Endodermal cell (in vitro differentiated cells): ENCODE measurements around the gene SCUBE3. TPM values are rescaled to one million over a fixed set of nuclear protein-coding genes. Genes with fewer than 3 reads are reported as not detected.
A peak's percentile ranks its signal among the peaks of the same experiment; 100 is the strongest.

Experiments
- DNase-seq: peaks from one replicate; pipeline ENCODE4 v3.0.0-alpha.2; 2017
- H3K27ac ChIP-seq: 2 replicates; pipeline ENCODE4 v1.5.1; 2013; ENCODE audit warnings: mild to moderate bottlenecking, low read depth, low read length, moderate library complexity
- H3K27me3 ChIP-seq: 2 replicates; pipeline ENCODE4 v1.6.1; 2013; ENCODE audit warnings: mild to moderate bottlenecking, low read length, moderate library complexity; ENCODE audit not compliant: insufficient read depth, control insufficient read depth, poor library complexity, severe bottlenecking
- H3K36me3 ChIP-seq: 2 replicates; pipeline ENCODE4 v1.7.0; 2013; ENCODE audit warnings: mild to moderate bottlenecking, low read length, moderate library complexity; ENCODE audit not compliant: control insufficient read depth, insufficient read depth
- H3K4me1 ChIP-seq: one replicate; pipeline ENCODE4 v1.7.0; 2013; ENCODE audit warnings: low read length; ENCODE audit not compliant: control insufficient read depth, insufficient read depth
- H3K4me3 ChIP-seq: 2 replicates; pipeline ENCODE4 v1.5.1; 2013; ENCODE audit warnings: mild to moderate bottlenecking, low read length, moderate library complexity
- H3K9ac ChIP-seq: 2 replicates; pipeline ENCODE4 v1.6.1; 2013; ENCODE audit warnings: mild to moderate bottlenecking, low read length, moderate library complexity; ENCODE audit not compliant: poor library complexity, severe bottlenecking; ENCODE audit errors: extremely low read depth
- H3K9me3 ChIP-seq: 2 replicates; pipeline ENCODE4 v1.6.1; 2013; ENCODE audit warnings: mild to moderate bottlenecking, low read length, moderate library complexity; ENCODE audit not compliant: control insufficient read depth
- H3K27ac Mint-ChIP-seq: 2 replicates; pipeline ENCODE4 v1.8.0; 2020; ENCODE audit warnings: mixed read lengths
- H3K27me3 Mint-ChIP-seq: 2 replicates; pipeline ENCODE4 v1.8.0; 2021; ENCODE audit warnings: mild to moderate bottlenecking, mixed read lengths; ENCODE audit not compliant: insufficient read depth
- H3K36me3 Mint-ChIP-seq: 2 replicates; pipeline ENCODE4 v1.8.0; 2020; ENCODE audit warnings: low read depth, mixed read lengths
- H3K4me1 Mint-ChIP-seq: 2 replicates; pipeline ENCODE4 v1.8.0; 2020; ENCODE audit warnings: mixed read lengths
- H3K4me3 Mint-ChIP-seq: 2 replicates; pipeline ENCODE4 v1.8.0; 2020; ENCODE audit warnings: mild to moderate bottlenecking, moderate library complexity, mixed read lengths
- H3K9me3 Mint-ChIP-seq: 2 replicates; pipeline ENCODE4 v1.8.0; 2020; ENCODE audit warnings: mild to moderate bottlenecking, mixed read lengths
- WGBS, 2 experiments: methylation state at CpG; one replicate each; pipeline versions ENCODE4 v1.1.5 to v1.1.7; 2013; ENCODE audit warnings: missing lambda C conversion rate in 2 of 2, mixed read lengths in 1 of 2; ENCODE audit not compliant: insufficient coverage in 1 of 2, insufficient read length in 1 of 2; 5-methylcytosine and 5-hydroxymethylcytosine counted together
- total RNA-seq, 2 donors: library from RNA; stranded (reverse); fragmentation: NEBNext Ultra II Directional in 1 of 2; extraction: Animal tissue kit (Norgen Biotek cat#: 25700) in 1 of 2; gene quantifications; 2 replicates in 1 of 2; 3 replicates in 1 of 2; pipeline ENCODE4 v1.2.1, GENCODE V29; 2021
- TF ChIP-seq, protein P1 (sequence below): fragments of 200-600 bp; sonication (generic); conservative IDR thresholded peaks from 2 replicates; pipeline ENCODE4 v1.5.0; 2021; ENCODE audit warnings: antibody characterized with exemption, mild to moderate bottlenecking

The SCUBE3 gene
- total RNA-seq, 2 donors from 2014 or later: 0.27 to 0.86 TPM

DNA sequence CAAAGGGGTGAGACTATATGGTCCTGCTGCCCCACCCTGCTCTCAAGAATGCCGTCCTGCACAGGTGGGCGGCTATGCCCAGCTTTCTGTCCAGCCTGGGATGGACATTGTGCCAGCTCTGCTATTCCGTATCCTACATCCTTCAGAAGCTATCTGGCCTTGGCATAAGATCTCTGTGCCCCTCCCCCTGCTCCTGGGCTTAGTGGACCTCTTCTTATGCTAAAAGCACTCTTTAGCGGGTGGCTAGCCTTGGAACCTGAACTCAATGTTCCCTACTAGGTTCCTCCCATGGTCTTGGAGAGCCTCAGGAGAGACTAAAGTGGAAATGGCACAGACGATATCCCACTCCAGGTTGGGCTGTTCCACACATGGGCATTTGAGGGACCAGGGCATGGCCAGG lies 22.5 kb downstream of the SCUBE3 start:
- H3K27ac Mint-ChIP-seq: no peak overlapping the region
- H3K36me3 ChIP-seq: peaks cover 15% of the 10 kb centered on the region
- H3K4me1 ChIP-seq: peaks cover 21% of the 10 kb centered on the region
- H3K4me3 Mint-ChIP-seq: no peak overlapping the region
- peaks cover 5% of the 10 kb centered on the region for H3K9me3 Mint-ChIP-seq
- H3K27me3 ChIP-seq: peaks cover 6% of the 10 kb centered on the region
- peaks cover 65% of the 10 kb centered on the region for H3K27me3 Mint-ChIP-seq
- TF ChIP-seq, protein P1, sequence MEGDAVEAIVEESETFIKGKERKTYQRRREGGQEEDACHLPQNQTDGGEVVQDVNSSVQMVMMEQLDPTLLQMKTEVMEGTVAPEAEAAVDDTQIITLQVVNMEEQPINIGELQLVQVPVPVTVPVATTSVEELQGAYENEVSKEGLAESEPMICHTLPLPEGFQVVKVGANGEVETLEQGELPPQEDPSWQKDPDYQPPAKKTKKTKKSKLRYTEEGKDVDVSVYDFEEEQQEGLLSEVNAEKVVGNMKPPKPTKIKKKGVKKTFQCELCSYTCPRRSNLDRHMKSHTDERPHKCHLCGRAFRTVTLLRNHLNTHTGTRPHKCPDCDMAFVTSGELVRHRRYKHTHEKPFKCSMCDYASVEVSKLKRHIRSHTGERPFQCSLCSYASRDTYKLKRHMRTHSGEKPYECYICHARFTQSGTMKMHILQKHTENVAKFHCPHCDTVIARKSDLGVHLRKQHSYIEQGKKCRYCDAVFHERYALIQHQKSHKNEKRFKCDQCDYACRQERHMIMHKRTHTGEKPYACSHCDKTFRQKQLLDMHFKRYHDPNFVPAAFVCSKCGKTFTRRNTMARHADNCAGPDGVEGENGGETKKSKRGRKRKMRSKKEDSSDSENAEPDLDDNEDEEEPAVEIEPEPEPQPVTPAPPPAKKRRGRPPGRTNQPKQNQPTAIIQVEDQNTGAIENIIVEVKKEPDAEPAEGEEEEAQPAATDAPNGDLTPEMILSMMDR: no peak
- 95 to 98% methylated on average over 5 of the region's 5 CpGs for WGBS, 2 experiments
- H3K9me3 ChIP-seq: peaks cover 25% of the 10 kb centered on the region
- H3K36me3 Mint-ChIP-seq: peaks cover 35% of the 10 kb centered on the region
- peaks cover 37% of the 10 kb centered on the region for H3K4me1 Mint-ChIP-seq
- H3K27ac ChIP-seq: no peak overlapping the region
- no peak for DNase-seq
- no peak overlapping the region for H3K9ac ChIP-seq
- no peak overlapping the region for H3K4me3 ChIP-seq

DNA sequence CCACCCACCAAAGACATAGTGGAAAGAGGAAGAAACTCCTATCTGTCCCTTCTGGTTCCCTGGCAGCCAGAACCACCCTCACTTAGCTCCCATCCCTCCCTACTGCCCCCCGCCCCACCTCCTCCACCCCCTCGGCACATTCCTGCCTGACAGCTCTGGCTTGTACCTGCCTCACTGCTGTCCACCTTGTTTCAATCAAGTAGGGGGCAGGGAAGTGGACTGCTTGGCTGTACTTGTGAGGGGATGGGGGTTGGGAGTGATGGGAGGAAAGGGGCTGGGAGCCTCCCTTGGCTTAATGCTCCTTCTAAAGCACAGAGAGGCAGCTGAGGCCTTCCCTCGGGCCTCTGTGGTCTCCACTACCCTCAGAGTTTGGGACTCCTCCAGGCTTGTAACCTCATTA lies 23.7 kb downstream of the SCUBE3 start:
- H3K4me3 ChIP-seq: no peak overlapping the region
- no peak overlapping the region for H3K4me3 Mint-ChIP-seq
- no peak overlapping the region for H3K27ac ChIP-seq
- TF ChIP-seq, protein P1: no peak
- peaks cover 25% of the 10 kb centered on the region for H3K9me3 ChIP-seq
- H3K27me3 ChIP-seq: peaks cover 6% of the 10 kb centered on the region
- peaks cover 5% of the 10 kb centered on the region for H3K9me3 Mint-ChIP-seq
- peaks cover 28% of the 10 kb centered on the region for H3K36me3 Mint-ChIP-seq
- no peak for DNase-seq
- peaks cover 24% of the 10 kb centered on the region for H3K4me1 ChIP-seq
- peaks cover 15% of the 10 kb centered on the region for H3K36me3 ChIP-seq
- H3K4me1 Mint-ChIP-seq: peaks cover 44% of the 10 kb centered on the region
- H3K9ac ChIP-seq: no peak overlapping the region
- H3K27ac Mint-ChIP-seq: no peak overlapping the region
- H3K27me3 Mint-ChIP-seq: peaks cover 63% of the 10 kb centered on the region
- WGBS, 2 experiments: 78% methylated on average over 3 of the region's 3 CpGs; no CpG with 5 or more reads in 1 of the 2 experiments

- peaks cover 6% of the 10 kb centered on the region for H3K27me3 ChIP-seq
- DNase-seq: peak; percentile 94
- peaks cover 19% of the 10 kb centered on the region for H3K36me3 Mint-ChIP-seq
- peaks cover 44% of the 10 kb centered on the region for H3K4me1 Mint-ChIP-seq
- H3K4me3 ChIP-seq: peak overlapping the region; percentile 52
- H3K36me3 ChIP-seq: peaks cover 15% of the 10 kb centered on the region
- H3K4me3 Mint-ChIP-seq: no peak overlapping the region
- 9 to 15% methylated on average over 2 to 3 of the region's 3 CpGs for WGBS, 2 experiments
- H3K27ac ChIP-seq: peak overlapping the region; percentile 1
- H3K27ac Mint-ChIP-seq: no peak overlapping the region
- no peak overlapping the region for H3K9ac ChIP-seq
- peaks cover 55% of the 10 kb centered on the region for H3K27me3 Mint-ChIP-seq
- H3K4me1 ChIP-seq: peaks cover 24% of the 10 kb centered on the region
- peaks cover 25% of the 10 kb centered on the region for H3K9me3 ChIP-seq
- TF ChIP-seq, protein P1: no peak
- H3K9me3 Mint-ChIP-seq: peaks cover 5% of the 10 kb centered on the region
Measured at GRCh38 chr6:35238843-35239289, 25.1 kb downstream of the SCUBE3 start.
